CD14-positive monocyte (primary cell): ENCODE data around the gene NTM. TPM values are rescaled to one million over a fixed set of nuclear protein-coding genes. Genes with fewer than 3 reads are reported as not detected.

Source experiments
- DNase-seq, 3 donors: peaks; one replicate each; pipeline ENCODE4 v3.0.0-alpha.2; 2011 to 2022
- H2AFZ ChIP-seq: 2 replicates; pipeline ENCODE4 v1.6.0; 2012; ENCODE audit warnings: mild to moderate bottlenecking, low read depth, low read length, inconsistent platforms; ENCODE audit not compliant: insufficient read depth, poor library complexity, severe bottlenecking
- H3K27ac ChIP-seq, 2 donors: 1 replicate in 1 of 2; 2 replicates in 1 of 2; pipeline ENCODE4 v1.5.1; 2012 to 2013; ENCODE audit warnings: low read length in 2 of 2, control low read depth in 1 of 2, inconsistent platforms in 1 of 2, low read depth in 1 of 2, mild to moderate bottlenecking in 1 of 2
- H3K27me3 ChIP-seq, 2 donors: one replicate each; pipeline versions ENCODE4 v1.6.0 to v1.6.1; 2011 to 2013; ENCODE audit warnings: low read length in 2 of 2; ENCODE audit not compliant: control insufficient read depth in 2 of 2, insufficient read depth in 2 of 2
- H3K36me3 ChIP-seq, 2 donors: replicated peaks in 1 of 2; 1 replicate in 1 of 2; 2 replicates in 1 of 2; pipeline versions ENCODE4 v1.5.1 to v1.6.1; 2012 to 2013; ENCODE audit warnings: low read length in 2 of 2, control low read depth in 1 of 2, inconsistent platforms in 1 of 2, mild to moderate bottlenecking in 1 of 2; ENCODE audit not compliant: insufficient read depth in 2 of 2, control insufficient read depth in 1 of 2
- H3K4me1 ChIP-seq, 2 donors: 1 replicate in 1 of 2; 2 replicates in 1 of 2; pipeline versions ENCODE4 v1.5.1 to v1.6.1; 2012 to 2013; ENCODE audit warnings: low read length in 2 of 2, control low read depth in 1 of 2, inconsistent platforms in 1 of 2, mild to moderate bottlenecking in 1 of 2, moderate library complexity in 1 of 2; ENCODE audit not compliant: insufficient read depth in 2 of 2, control insufficient read depth in 1 of 2
- H3K4me2 ChIP-seq: replicated peaks from 2 replicates; pipeline ENCODE3; 2012; ENCODE audit warnings: low read length, moderate library complexity, mild to moderate bottlenecking; ENCODE audit not compliant: poor library complexity, severe bottlenecking; ENCODE audit errors: extremely low read depth
- H3K4me3 ChIP-seq, 3 experiments: fragments of 200-600 bp in 1 of 3; sonication (generic) in 1 of 3; replicated peaks in 1 of 3; 1 replicate in 2 of 3; 2 replicates in 1 of 3; pipeline ENCODE4 v1.5.1; 2011 to 2013; ENCODE audit warnings: low read length in 3 of 3, mild to moderate bottlenecking in 3 of 3, control low read depth in 2 of 3, low read depth in 2 of 3, inconsistent platforms in 1 of 3, moderate library complexity in 1 of 3
- H3K79me2 ChIP-seq: 2 replicates; pipeline ENCODE4 v1.6.0; 2012; ENCODE audit warnings: mild to moderate bottlenecking, control low read depth, inconsistent platforms, low read length, moderate library complexity; ENCODE audit not compliant: insufficient read depth
- H3K9ac ChIP-seq: 2 replicates; pipeline ENCODE4 v1.6.0; 2017; ENCODE audit warnings: low read length, mild to moderate bottlenecking; ENCODE audit not compliant: insufficient read depth, poor library complexity, severe bottlenecking
- H3K9me3 ChIP-seq, 2 donors: replicated peaks in 1 of 2; 1 replicate in 1 of 2; 2 replicates in 1 of 2; pipeline versions ENCODE4 v1.5.1 to v1.6.1; 2012 to 2013; ENCODE audit warnings: low read length in 2 of 2, control low read depth in 1 of 2; ENCODE audit not compliant: control insufficient read depth in 1 of 2, insufficient read depth in 1 of 2
- H4K20me1 ChIP-seq: 2 replicates; pipeline ENCODE4 v1.6.0; 2012; ENCODE audit warnings: mild to moderate bottlenecking, low read length, control low read depth, moderate library complexity; ENCODE audit not compliant: insufficient read depth
- H3K27ac Mint-ChIP-seq, 7 donors: one replicate each; pipeline ENCODE4 v1.8.0; 2020; ENCODE audit warnings: mild to moderate bottlenecking in 7 of 7, mixed read lengths in 7 of 7, moderate library complexity in 6 of 7, inconsistent platforms in 2 of 7
- H3K27me3 Mint-ChIP-seq, 3 donors: one replicate each; pipeline ENCODE4 v1.8.0; 2021 to 2022; ENCODE audit warnings: low read depth in 3 of 3, mild to moderate bottlenecking in 3 of 3, mixed read lengths in 3 of 3, moderate library complexity in 3 of 3, inconsistent platforms in 1 of 3
- H3K36me3 Mint-ChIP-seq, 2 donors: one replicate each; pipeline ENCODE4 v1.8.0; 2020; ENCODE audit warnings: mixed read lengths in 2 of 2, inconsistent platforms in 1 of 2, mild to moderate bottlenecking in 1 of 2
- H3K4me1 Mint-ChIP-seq: one replicate; pipeline ENCODE4 v1.8.0; 2020; ENCODE audit warnings: mild to moderate bottlenecking, mixed read lengths
- H3K4me3 Mint-ChIP-seq, 2 donors: one replicate each; pipeline ENCODE4 v1.8.0; 2020; ENCODE audit warnings: mild to moderate bottlenecking in 2 of 2, mixed read lengths in 2 of 2, moderate library complexity in 1 of 2
- H3K9me3 Mint-ChIP-seq, 7 donors: one replicate each; pipeline ENCODE4 v1.8.0; 2020 to 2022; ENCODE audit warnings: mixed read lengths in 7 of 7, mild to moderate bottlenecking in 6 of 7, moderate library complexity in 6 of 7, inconsistent platforms in 2 of 7
- WGBS: methylation state at CpG from one replicate; pipeline ENCODE4 v1.1.5; 2013; ENCODE audit warnings: missing lambda C conversion rate; ENCODE audit not compliant: insufficient coverage; 5-methylcytosine and 5-hydroxymethylcytosine counted together
- intact Hi-C, 2 donors: fragments of 100-400 bp; cut with micrococcal nuclease; formaldehyde crosslinking; loops; one replicate each; pipeline versions ENCODE4 v1.15.0 to v1.15.1; 2023
- polyA plus RNA-seq, 3 donors: library from polyadenylated mRNA; depleted of rRNA in 1 of 3; unstranded in 2 of 3; stranded (reverse) in 1 of 3; fragments of 300-500 nt in 2 of 3; fragments of >200 nt in 1 of 3; fragmentation: Illumina TruSeq in 2 of 3; gene quantifications; 1 replicate in 2 of 3; 2 replicates in 1 of 3; pipeline ENCODE4 v1.2.3, GENCODE V29; 2012 to 2021
- TF ChIP-seq, protein P1 (sequence below): fragments of 200-600 bp; IDR thresholded peaks from one replicate; pipeline ENCODE4 v1.8.0; 2022; ENCODE audit warnings: antibody characterized with exemption, mild to moderate bottlenecking

Gene NTM
- polyA plus RNA-seq, 3 donors: not detected

GRCh38 chr11:131814108-131814507, 443.7 kb downstream of the NTM start:
- H2AFZ ChIP-seq: no peak overlapping the region
- H3K9ac ChIP-seq: no peak overlapping the region
- intact Hi-C loops: no loop called here
- H3K4me1 ChIP-seq: peaks cover 4 to 7% of the 10 kb centered on the region in 2 donors
- WGBS: 43% methylated on average over 3 of the region's 4 CpGs
- H3K4me3 ChIP-seq: no peak overlapping the region
- H3K9me3 ChIP-seq: no peaks in the 10 kb centered on the region
- H3K27me3 ChIP-seq: no peaks in the 10 kb centered on the region
- DNase-seq: peak in 1 of 3 donors; percentile 23
- TF ChIP-seq, protein P1, sequence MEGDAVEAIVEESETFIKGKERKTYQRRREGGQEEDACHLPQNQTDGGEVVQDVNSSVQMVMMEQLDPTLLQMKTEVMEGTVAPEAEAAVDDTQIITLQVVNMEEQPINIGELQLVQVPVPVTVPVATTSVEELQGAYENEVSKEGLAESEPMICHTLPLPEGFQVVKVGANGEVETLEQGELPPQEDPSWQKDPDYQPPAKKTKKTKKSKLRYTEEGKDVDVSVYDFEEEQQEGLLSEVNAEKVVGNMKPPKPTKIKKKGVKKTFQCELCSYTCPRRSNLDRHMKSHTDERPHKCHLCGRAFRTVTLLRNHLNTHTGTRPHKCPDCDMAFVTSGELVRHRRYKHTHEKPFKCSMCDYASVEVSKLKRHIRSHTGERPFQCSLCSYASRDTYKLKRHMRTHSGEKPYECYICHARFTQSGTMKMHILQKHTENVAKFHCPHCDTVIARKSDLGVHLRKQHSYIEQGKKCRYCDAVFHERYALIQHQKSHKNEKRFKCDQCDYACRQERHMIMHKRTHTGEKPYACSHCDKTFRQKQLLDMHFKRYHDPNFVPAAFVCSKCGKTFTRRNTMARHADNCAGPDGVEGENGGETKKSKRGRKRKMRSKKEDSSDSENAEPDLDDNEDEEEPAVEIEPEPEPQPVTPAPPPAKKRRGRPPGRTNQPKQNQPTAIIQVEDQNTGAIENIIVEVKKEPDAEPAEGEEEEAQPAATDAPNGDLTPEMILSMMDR: no peak
- Mint-ChIP-seq H3K36me3 (no peaks in the 10 kb centered on the region), H3K27me3 (peaks cover under 1 to 4% (median 2%) of the 10 kb centered on the region in 3 donors), H3K27ac (no peak overlapping the region), H3K4me1 (peaks cover 10% of the 10 kb centered on the region), H3K4me3 (no peak overlapping the region), H3K9me3 (peaks cover 0 to 2% (median 0%) of the 10 kb centered on the region in 7 donors)
- no peak overlapping the region for H3K27ac ChIP-seq
- no peaks in the 10 kb centered on the region for H4K20me1 ChIP-seq
- no peaks in the 10 kb centered on the region for H3K36me3 ChIP-seq
- no peak overlapping the region for H3K4me2 ChIP-seq
- H3K79me2 ChIP-seq: no peaks in the 10 kb centered on the region

- H3K27me3 Mint-ChIP-seq: peaks cover 0 to 2% (median 0%) of the 10 kb centered on the region in 3 donors
- Histone ChIP-seq H3K4me2 (no peak overlapping the region), H3K79me2 (no peaks in the 10 kb centered on the region), H3K36me3 (no peaks in the 10 kb centered on the region), H3K27ac (no peak overlapping the region), H3K9ac (no peak overlapping the region), H3K4me1 (peaks cover 4 to 7% of the 10 kb centered on the region in 2 donors), H3K9me3 (no peaks in the 10 kb centered on the region), H3K27me3 (no peaks in the 10 kb centered on the region), H4K20me1 (no peaks in the 10 kb centered on the region), H3K4me3 (no peak overlapping the region), H2AFZ (peak overlapping the region; percentile 17)
- WGBS: 62% methylated on average over 6 of the region's 11 CpGs
- peaks cover 10% of the 10 kb centered on the region for H3K4me1 Mint-ChIP-seq
- H3K9me3 Mint-ChIP-seq: peaks cover 0 to 4% (median 0%) of the 10 kb centered on the region in 7 donors
- TF ChIP-seq, protein P1: no peak
- no peak for DNase-seq
- no peak overlapping the region for H3K27ac Mint-ChIP-seq
- intact Hi-C loops: no loop called here
- H3K4me3 Mint-ChIP-seq: peak overlapping the region in 1 of 2 donors; percentile 10
- no peaks in the 10 kb centered on the region for H3K36me3 Mint-ChIP-seq
Observed at GRCh38 chr11:131815590-131815989, 445.2 kb downstream of the NTM start.
